Colonic mucosa (tissue), 4 donors: Measurements from ENCODE around the gene CALD1. TPM values are rescaled to one million over a fixed set of nuclear protein-coding genes. Genes with fewer than 3 reads are reported as not detected.

Source experiments
- DNase-seq: peaks from one replicate; pipeline ENCODE4 v3.0.0-alpha.2; 2020
- H3K27ac ChIP-seq: fragments of 200-600 bp; one replicate; pipeline ENCODE4 v1.8.0; 2021
- H3K27me3 ChIP-seq: fragments of 200-600 bp; one replicate; pipeline ENCODE4 v1.8.0; 2021
- H3K36me3 ChIP-seq: fragments of 200-600 bp; one replicate; pipeline ENCODE4 v1.8.0; 2021
- H3K4me1 ChIP-seq: fragments of 200-600 bp; one replicate; pipeline ENCODE4 v1.8.0; 2021; ENCODE audit warnings: mild to moderate bottlenecking
- H3K4me3 ChIP-seq: fragments of 200-600 bp; one replicate; pipeline ENCODE4 v1.8.0; 2021
- H3K9ac ChIP-seq, 2 donors: one replicate each; pipeline ENCODE4 v1.7.0; 2013; ENCODE audit warnings: control low read depth in 2 of 2, low read depth in 2 of 2, low read length in 2 of 2
- H3K9me3 ChIP-seq: fragments of 200-600 bp; one replicate; pipeline ENCODE4 v1.8.0; 2021
- intact Hi-C: fragments of 100-400 bp; cut with DNase I; formaldehyde crosslinking; loops from one replicate; pipeline ENCODE4 v1.14.1; 2022
- total RNA-seq, 2 donors: library from RNA; stranded (reverse); fragmentation: NEBNext Ultra II Directional in 1 of 2; extraction: Animal tissue kit (Norgen Biotek cat#: 25700) in 1 of 2; gene quantifications; one replicate each; pipeline ENCODE4 v1.2.1, GENCODE V29; 2021
- TF ChIP-seq, protein P1 (sequence below): fragments of 200-600 bp; IDR thresholded peaks from one replicate; pipeline ENCODE4 v1.8.0; 2022; ENCODE audit warnings: antibody characterized with exemption, mild to moderate bottlenecking
- donor health status: healthy.
- donor health status: DM: no; HTN: no; CAD: no.
- donor health status: DM: no; HTN: no; CAD: no.

Gene CALD1
- total RNA-seq, 2 donors from 2014 or later: 27.4 to 193 TPM

DNA sequence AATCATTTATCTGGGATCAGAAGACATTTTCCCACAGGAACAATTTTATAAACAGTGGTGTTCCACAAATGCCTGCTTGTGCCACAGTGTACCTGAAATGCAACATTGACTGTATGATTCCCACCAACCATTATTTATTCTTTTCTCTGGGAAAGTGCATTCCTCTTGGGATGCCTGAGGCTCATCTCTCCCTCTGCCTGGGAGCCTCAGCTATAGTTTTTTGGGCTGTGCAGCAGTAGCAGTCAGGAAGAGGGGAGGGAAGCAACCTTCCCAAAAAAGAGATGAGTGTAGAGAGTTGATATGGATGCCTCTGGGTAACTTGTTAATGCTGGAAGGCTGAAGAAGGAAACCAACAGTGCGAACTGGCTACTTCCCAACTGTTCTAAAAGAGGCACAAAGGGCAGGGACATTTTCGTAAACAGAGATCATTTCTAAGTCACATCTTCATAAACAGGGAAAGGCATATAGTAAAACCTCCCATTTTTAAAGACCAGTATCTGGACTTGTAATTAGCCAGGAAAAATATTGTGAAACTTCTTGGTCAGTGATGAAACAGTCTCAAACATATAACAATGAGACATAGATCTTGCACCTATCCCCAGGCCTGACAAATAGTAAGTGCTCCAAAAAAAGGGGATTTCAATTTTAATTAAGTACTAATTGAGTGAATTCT is 1.4 kb upstream of the CALD1 start:
- no peak overlapping the region for H3K9ac ChIP-seq
- no peaks in the 10 kb centered on the region for H3K27me3 ChIP-seq
- TF ChIP-seq, protein P1, sequence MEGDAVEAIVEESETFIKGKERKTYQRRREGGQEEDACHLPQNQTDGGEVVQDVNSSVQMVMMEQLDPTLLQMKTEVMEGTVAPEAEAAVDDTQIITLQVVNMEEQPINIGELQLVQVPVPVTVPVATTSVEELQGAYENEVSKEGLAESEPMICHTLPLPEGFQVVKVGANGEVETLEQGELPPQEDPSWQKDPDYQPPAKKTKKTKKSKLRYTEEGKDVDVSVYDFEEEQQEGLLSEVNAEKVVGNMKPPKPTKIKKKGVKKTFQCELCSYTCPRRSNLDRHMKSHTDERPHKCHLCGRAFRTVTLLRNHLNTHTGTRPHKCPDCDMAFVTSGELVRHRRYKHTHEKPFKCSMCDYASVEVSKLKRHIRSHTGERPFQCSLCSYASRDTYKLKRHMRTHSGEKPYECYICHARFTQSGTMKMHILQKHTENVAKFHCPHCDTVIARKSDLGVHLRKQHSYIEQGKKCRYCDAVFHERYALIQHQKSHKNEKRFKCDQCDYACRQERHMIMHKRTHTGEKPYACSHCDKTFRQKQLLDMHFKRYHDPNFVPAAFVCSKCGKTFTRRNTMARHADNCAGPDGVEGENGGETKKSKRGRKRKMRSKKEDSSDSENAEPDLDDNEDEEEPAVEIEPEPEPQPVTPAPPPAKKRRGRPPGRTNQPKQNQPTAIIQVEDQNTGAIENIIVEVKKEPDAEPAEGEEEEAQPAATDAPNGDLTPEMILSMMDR: no peak
- no peak overlapping the region for H3K4me3 ChIP-seq
- H3K27ac ChIP-seq: peak overlapping the region; percentile 54
- H3K4me1 ChIP-seq: no peaks in the 10 kb centered on the region
- H3K9me3 ChIP-seq: no peaks in the 10 kb centered on the region
- H3K36me3 ChIP-seq: no peaks in the 10 kb centered on the region
- no peak for DNase-seq
- intact Hi-C loops: no loop called here

DNA sequence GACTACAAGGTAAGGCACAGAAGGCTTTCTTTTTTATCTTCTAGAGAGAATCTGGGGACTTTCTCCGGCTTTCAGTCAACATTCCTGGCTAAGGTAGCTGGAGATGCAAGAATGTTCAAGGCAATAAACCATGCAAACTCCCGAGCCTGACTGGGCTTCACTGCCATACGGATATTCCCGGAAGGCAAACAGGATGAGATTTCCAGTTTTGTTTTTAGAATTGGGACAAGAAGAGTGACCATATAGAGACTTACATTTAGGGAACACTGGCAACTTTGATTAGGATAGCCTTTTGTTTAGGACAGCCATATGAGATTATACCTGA is 269 bp downstream of the CALD1 start:
- H3K9me3 ChIP-seq: no peaks in the 10 kb centered on the region
- H3K4me1 ChIP-seq: no peaks in the 10 kb centered on the region
- intact Hi-C loops: no loop called here
- H3K9ac ChIP-seq: peak overlapping the region; percentile 40 to 55
- H3K36me3 ChIP-seq: no peaks in the 10 kb centered on the region
- TF ChIP-seq, protein P1: no peak
- peak overlapping the region; percentile 54 for H3K27ac ChIP-seq
- no peaks in the 10 kb centered on the region for H3K27me3 ChIP-seq
- DNase-seq: no peak
- H3K4me3 ChIP-seq: peak overlapping the region; percentile 14

DNA sequence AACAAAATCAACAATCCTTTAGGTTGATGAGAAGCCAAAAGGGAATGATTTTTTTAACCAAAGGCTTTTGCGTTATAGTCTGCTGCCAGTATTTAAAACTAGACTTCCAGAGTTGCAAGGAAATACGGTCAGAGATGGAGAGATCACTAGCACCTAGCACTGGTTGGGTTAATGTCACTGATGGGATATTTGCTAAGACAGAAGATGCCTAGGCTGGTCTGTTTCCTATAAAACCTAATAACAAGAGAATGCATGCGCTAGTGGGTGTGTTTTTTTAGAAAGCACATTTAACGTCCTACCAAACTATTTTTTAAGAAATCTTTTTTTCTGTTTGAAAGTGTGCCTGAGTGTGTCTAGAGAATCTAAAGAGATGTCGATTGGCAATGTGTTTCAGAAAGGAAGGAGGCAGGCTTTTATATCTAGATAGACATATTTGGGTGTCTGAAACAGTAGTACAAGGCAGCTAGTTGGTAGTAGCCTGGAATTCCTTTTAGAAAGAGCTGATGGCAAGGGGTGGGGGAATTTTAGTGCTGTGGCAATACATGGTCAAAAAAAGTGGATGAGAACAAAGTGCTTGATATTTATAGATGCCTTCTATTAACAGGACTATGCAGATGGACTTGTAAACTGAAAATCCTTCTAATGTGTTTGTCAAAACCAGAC is 863 bp downstream of the CALD1 start:
- Histone ChIP-seq H3K27ac (peak overlapping the region; percentile 54), H3K9me3 (no peaks in the 10 kb centered on the region), H3K36me3 (no peaks in the 10 kb centered on the region), H3K9ac (peak overlapping the region; percentile 40 to 55), H3K27me3 (no peaks in the 10 kb centered on the region), H3K4me1 (no peaks in the 10 kb centered on the region), H3K4me3 (peak overlapping the region; percentile 14)
- TF ChIP-seq, protein P1: no peak
- DNase-seq: no peak
- intact Hi-C loops: no loop called here

DNA sequence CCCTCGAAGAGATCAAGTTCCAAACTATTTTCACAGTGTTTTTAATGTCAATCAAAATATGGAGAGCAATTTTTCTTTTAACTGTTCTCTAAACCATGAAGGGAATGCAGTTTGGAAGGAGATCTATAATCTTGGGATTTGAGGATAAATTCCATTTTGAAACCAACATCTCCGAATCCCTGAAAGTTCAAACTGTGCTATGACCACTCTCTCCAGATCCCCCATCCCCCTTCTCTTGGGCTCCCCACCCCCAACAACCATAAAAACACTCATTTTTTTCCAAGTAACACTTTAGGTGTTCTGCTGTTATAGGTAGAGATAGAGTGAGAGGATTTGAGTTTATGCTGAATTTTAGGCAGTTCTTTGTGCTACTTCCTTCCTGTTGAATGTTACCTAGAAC is 1.7 kb downstream of the CALD1 start:
- Histone ChIP-seq H3K4me3 (peak overlapping the region; percentile 14), H3K9me3 (no peaks in the 10 kb centered on the region), H3K4me1 (no peaks in the 10 kb centered on the region), H3K27me3 (no peaks in the 10 kb centered on the region), H3K27ac (peak overlapping the region; percentile 54), H3K9ac (no peak overlapping the region), H3K36me3 (no peaks in the 10 kb centered on the region)
- TF ChIP-seq, protein P1: no peak
- no peak for DNase-seq
- intact Hi-C loops: no loop called here

DNA sequence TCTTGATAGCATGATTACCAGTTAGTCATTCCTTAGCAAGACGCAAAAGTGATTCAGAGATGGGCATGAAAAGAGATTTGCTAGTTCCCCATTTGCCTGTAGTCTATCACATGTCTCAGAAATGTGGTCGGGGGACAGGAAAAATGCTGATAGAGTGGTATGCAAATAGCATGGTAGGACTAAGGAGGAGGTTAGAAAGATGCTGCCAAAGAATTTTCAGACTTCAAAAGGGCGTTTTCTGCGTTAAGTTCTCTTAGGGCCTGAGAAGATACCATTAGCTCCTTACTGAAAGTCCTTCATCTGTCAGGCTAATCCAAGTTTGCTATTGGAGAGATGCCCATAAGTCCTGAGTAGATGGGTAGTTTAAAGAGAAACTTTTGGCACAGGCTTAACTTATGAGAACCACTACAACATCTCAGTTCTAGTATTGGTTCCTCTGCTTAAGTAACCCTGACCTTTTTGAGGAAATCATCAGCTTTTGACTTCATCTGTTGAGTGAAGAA is 2.7 kb downstream of the CALD1 start:
- DNase-seq: no peak
- Histone ChIP-seq H3K9ac (no peak overlapping the region), H3K9me3 (no peaks in the 10 kb centered on the region), H3K36me3 (no peaks in the 10 kb centered on the region), H3K27me3 (no peaks in the 10 kb centered on the region), H3K27ac (peak overlapping the region; percentile 54), H3K4me1 (no peaks in the 10 kb centered on the region), H3K4me3 (peak overlapping the region; percentile 14)
- TF ChIP-seq, protein P1: no peak
- intact Hi-C loops: no loop called here
